WTC11 (cell line): Measurements from ENCODE around the gene HOMER2. TPM values are rescaled to one million over a fixed set of nuclear protein-coding genes. Genes with fewer than 3 reads are reported as not detected.

Experiments
- ATAC-seq: fragments of 200-7000 bp; cut with Tn5 transposase; 2 replicates; pipeline ENCODE4 v1.10.0; 2021; ENCODE audit warnings: mild to moderate bottlenecking, moderate library complexity
- CTCF ChIA-PET: fragments of 300-600 bp; sonication (Branson Sonifier 250); formaldehyde crosslinking; loops from one replicate; lab custom pipeline; 2021; ENCODE audit warnings: antibody characterized with exemption; lab: Charles Lee
- POLR2A ChIA-PET: fragments of 350-600 bp; sonication (Branson Sonifier 250); formaldehyde crosslinking; loops from one replicate; lab custom pipeline; 2021; ENCODE audit warnings: antibody characterized with exemption; lab: Charles Lee
- DNase-seq: peaks from one replicate; pipeline ENCODE4 v3.0.0; 2021; ENCODE audit warnings: low spot score
- H3K27ac Mint-ChIP-seq: 2 replicates; pipeline ENCODE4 v1.8.0; 2021; ENCODE audit warnings: mixed read lengths
- H3K27me3 Mint-ChIP-seq: 2 replicates; pipeline ENCODE4 v1.8.0; 2021; ENCODE audit warnings: low read depth, mild to moderate bottlenecking, moderate library complexity, mixed read lengths
- H3K36me3 Mint-ChIP-seq: 2 replicates; pipeline ENCODE4 v1.8.0; 2021; ENCODE audit warnings: mixed read lengths
- H3K4me1 Mint-ChIP-seq: 2 replicates; pipeline ENCODE4 v1.8.0; 2022; ENCODE audit warnings: mixed read lengths
- H3K4me3 Mint-ChIP-seq: 2 replicates; pipeline ENCODE4 v1.8.0; 2021; ENCODE audit warnings: mild to moderate bottlenecking, moderate library complexity, mixed read lengths
- H3K9me3 Mint-ChIP-seq: 2 replicates; pipeline ENCODE4 v1.8.0; 2021; ENCODE audit warnings: mixed read lengths
- ATF1 ChIP-seq: sonication (generic); formaldehyde crosslinking; IDR thresholded peaks from 2 replicates; pipeline ENCODE4 v1.8.1; 2023; ENCODE audit warnings: mild to moderate bottlenecking, moderate library complexity, missing genetic modification reagents
- ELF4 ChIP-seq: sonication (generic); formaldehyde crosslinking; IDR thresholded peaks from 2 replicates; pipeline ENCODE4 v1.8.1; 2022; ENCODE audit warnings: low read depth, mild to moderate bottlenecking, moderate library complexity, missing genetic modification reagents
- EMX1 ChIP-seq: fragments of 250-450 bp; sonication (Bioruptor Pico); IDR thresholded peaks from 2 replicates; pipeline ENCODE4 v1.8.0; 2021; ENCODE audit warnings: mild to moderate bottlenecking
- ESRRA ChIP-seq: sonication (generic); formaldehyde crosslinking; IDR thresholded peaks from 2 replicates; pipeline ENCODE4 v1.8.1; 2022; ENCODE audit warnings: mild to moderate bottlenecking, missing genetic modification reagents, borderline replicate concordance
- NFYB ChIP-seq: sonication (generic); formaldehyde crosslinking; conservative IDR thresholded peaks from 2 replicates; pipeline ENCODE4 v1.8.0; 2022; ENCODE audit warnings: low read depth, missing genetic modification reagents
- NR2C2 ChIP-seq: sonication (generic); formaldehyde crosslinking; IDR thresholded peaks from 2 replicates; pipeline ENCODE4 v1.8.0; 2022; ENCODE audit warnings: mild to moderate bottlenecking, missing genetic modification reagents
- OVOL2 ChIP-seq: fragments of 250-450 bp; sonication (Bioruptor Pico); IDR thresholded peaks from 2 replicates; pipeline ENCODE4 v1.9.0; 2021; ENCODE audit warnings: mild to moderate bottlenecking, borderline replicate concordance
- RELA ChIP-seq: sonication (generic); formaldehyde crosslinking; IDR thresholded peaks from 2 replicates; pipeline ENCODE4 v1.8.1; 2022; ENCODE audit warnings: missing genetic modification reagents, mild to moderate bottlenecking, borderline replicate concordance
- SMAD4 ChIP-seq: sonication (generic); formaldehyde crosslinking; IDR thresholded peaks from 2 replicates; pipeline ENCODE4 v1.8.0; 2022; ENCODE audit warnings: mild to moderate bottlenecking, missing genetic modification reagents
- SP1 ChIP-seq: sonication (generic); formaldehyde crosslinking; conservative IDR thresholded peaks from 2 replicates; pipeline ENCODE4 v1.8.1; 2022; ENCODE audit warnings: missing genetic modification reagents
- TCF7 ChIP-seq: sonication (generic); formaldehyde crosslinking; IDR thresholded peaks from 2 replicates; pipeline ENCODE4 v1.8.0; 2022; ENCODE audit warnings: mild to moderate bottlenecking, low read depth, missing genetic modification reagents, moderate library complexity
- TP53 ChIP-seq: sonication (generic); formaldehyde crosslinking; IDR thresholded peaks from 2 replicates; pipeline ENCODE4 v1.8.1; 2023; ENCODE audit warnings: mild to moderate bottlenecking, missing genetic modification reagents
- ZBTB21 ChIP-seq: sonication (generic); formaldehyde crosslinking; IDR thresholded peaks from 2 replicates; pipeline ENCODE4 v1.8.1; 2023; ENCODE audit warnings: mild to moderate bottlenecking, missing genetic modification reagents, borderline replicate concordance
- ZNF138 ChIP-seq: sonication (generic); formaldehyde crosslinking; conservative IDR thresholded peaks from 2 replicates; pipeline ENCODE4 v1.8.1; 2022; ENCODE audit warnings: mild to moderate bottlenecking, moderate library complexity, missing genetic modification reagents
- ZNF232 ChIP-seq: sonication (generic); formaldehyde crosslinking; IDR thresholded peaks from 2 replicates; pipeline ENCODE4 v1.8.0; 2022; ENCODE audit warnings: mild to moderate bottlenecking, missing genetic modification reagents
- ZNF396 ChIP-seq: fragments of 250-450 bp; sonication (Bioruptor Pico); IDR thresholded peaks from 2 replicates; pipeline ENCODE4 v1.8.0; 2021; ENCODE audit warnings: mild to moderate bottlenecking, moderate library complexity, borderline replicate concordance
- total RNA-seq: library from RNA; stranded (reverse); gene quantifications from 3 replicates; pipeline ENCODE4 v1.2.3, GENCODE V29; 2021
- TF ChIP-seq, protein P1 (sequence below): sonication (generic); formaldehyde crosslinking; IDR thresholded peaks from 2 replicates; pipeline ENCODE4 v1.8.1; 2023; ENCODE audit warnings: mild to moderate bottlenecking, moderate library complexity, missing genetic modification reagents
- TF ChIP-seq, protein P2 (sequence below): sonication (generic); formaldehyde crosslinking; IDR thresholded peaks from 2 replicates; pipeline ENCODE4 v1.8.1; 2023; ENCODE audit warnings: mild to moderate bottlenecking, missing genetic modification reagents, moderate library complexity
- TF ChIP-seq, protein P3 (sequence below): sonication (generic); formaldehyde crosslinking; IDR thresholded peaks from 2 replicates; pipeline ENCODE4 v1.8.1; 2022; ENCODE audit warnings: missing genetic modification reagents, borderline replicate concordance
- TF ChIP-seq, protein P4 (sequence below): sonication (generic); formaldehyde crosslinking; IDR thresholded peaks from 2 replicates; pipeline ENCODE4 v1.8.0; 2023; ENCODE audit warnings: mild to moderate bottlenecking, missing genetic modification reagents
- TF ChIP-seq, protein P5 (sequence below): sonication (generic); formaldehyde crosslinking; IDR thresholded peaks from 2 replicates; pipeline ENCODE4 v1.8.1; 2023; ENCODE audit warnings: mild to moderate bottlenecking, missing genetic modification reagents

Gene HOMER2
- total RNA-seq, 1 experiment from 2014 or later: 17.4 TPM

DNA sequence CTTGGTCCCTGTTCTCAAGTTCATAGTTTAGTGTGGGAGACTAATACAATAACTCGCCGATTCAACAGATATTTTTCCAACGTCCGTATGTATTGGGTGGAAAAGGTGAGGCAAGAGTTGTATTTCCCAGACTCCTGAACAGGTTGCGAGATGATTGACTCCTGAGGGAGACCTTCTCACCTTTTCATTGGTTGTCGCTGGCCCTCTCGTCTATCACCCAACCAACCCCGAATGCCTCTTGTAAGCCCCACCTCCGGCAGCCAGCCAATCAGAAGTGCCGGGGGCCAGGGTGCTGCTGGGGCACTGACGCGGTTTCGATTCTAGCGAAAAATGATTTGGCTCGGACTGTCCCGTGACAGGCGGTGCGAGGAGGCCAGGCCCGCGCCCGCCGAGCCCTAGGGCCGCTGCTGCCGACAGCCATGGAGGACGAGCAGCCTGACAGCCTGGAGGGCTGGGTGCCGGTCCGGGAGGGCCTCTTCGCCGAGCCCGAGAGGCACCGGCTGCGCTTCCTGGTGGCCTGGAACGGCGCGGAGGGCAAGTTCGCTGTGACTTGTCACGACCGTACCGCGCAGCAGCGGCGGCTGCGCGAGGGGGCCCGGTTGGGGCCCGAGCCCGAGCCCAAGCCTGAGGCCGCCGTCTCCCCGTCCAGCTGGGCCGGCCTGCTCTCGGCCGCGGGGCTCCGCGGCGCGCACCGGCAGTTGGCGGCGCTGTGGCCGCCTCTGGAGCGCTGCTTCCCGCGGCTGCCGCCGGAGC, 143.0 kb downstream of the HOMER2 start, which contains the start of gene WHAMM (continued):
- no peak for TF ChIP-seq SMAD4 (CRISPR knock-in tag)
- TF ChIP-seq NFYB (CRISPR knock-in tag): peak; percentile 98
- TF ChIP-seq ESRRA (CRISPR knock-in tag): no peak
- TF ChIP-seq, protein P1, sequence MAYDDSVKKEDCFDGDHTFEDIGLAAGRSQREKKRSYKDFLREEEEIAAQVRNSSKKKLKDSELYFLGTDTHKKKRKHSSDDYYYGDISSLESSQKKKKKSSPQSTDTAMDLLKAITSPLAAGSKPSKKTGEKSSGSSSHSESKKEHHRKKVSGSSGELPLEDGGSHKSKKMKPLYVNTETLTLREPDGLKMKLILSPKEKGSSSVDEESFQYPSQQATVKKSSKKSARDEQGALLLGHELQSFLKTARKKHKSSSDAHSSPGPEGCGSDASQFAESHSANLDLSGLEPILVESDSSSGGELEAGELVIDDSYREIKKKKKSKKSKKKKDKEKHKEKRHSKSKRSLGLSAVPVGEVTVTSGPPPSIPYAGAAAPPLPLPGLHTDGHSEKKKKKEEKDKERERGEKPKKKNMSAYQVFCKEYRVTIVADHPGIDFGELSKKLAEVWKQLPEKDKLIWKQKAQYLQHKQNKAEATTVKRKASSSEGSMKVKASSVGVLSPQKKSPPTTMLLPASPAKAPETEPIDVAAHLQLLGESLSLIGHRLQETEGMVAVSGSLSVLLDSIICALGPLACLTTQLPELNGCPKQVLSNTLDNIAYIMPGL (CRISPR knock-in tag): peak; percentile 72; the same call in 1 of the 2 replicates
- TF ChIP-seq, protein P2, sequence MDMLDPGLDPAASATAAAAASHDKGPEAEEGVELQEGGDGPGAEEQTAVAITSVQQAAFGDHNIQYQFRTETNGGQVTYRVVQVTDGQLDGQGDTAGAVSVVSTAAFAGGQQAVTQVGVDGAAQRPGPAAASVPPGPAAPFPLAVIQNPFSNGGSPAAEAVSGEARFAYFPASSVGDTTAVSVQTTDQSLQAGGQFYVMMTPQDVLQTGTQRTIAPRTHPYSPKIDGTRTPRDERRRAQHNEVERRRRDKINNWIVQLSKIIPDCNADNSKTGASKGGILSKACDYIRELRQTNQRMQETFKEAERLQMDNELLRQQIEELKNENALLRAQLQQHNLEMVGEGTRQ (CRISPR knock-in tag): no peak; the same call in 1 of the 2 replicates

DNA sequence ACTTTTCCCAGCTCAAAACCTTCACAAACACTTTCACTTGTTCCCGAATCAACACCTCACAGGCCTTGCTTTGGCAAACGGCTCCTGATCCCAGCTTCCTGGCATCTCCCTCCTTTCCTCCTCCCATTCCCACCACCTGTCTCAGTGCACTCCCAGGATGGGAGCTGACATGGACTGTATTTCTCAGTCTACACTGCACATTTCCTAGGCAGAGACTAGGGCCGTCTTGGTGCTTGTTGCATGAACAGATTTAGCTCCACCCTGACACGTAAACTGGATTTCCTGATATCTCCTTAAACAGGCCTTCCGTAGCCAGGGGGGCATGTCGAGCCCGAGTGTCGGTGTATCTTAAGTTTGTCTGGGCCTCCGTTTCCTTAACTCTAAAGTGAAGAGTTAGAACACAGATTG, 143.9 kb downstream of the HOMER2 start:
- DNase-seq (no peak), ATAC-seq (no peak)
- no peaks in the 10 kb centered on the region for H3K9me3 Mint-ChIP-seq
- TF ChIP-seq ZNF138: no peak
- TF ChIP-seq, protein P3, sequence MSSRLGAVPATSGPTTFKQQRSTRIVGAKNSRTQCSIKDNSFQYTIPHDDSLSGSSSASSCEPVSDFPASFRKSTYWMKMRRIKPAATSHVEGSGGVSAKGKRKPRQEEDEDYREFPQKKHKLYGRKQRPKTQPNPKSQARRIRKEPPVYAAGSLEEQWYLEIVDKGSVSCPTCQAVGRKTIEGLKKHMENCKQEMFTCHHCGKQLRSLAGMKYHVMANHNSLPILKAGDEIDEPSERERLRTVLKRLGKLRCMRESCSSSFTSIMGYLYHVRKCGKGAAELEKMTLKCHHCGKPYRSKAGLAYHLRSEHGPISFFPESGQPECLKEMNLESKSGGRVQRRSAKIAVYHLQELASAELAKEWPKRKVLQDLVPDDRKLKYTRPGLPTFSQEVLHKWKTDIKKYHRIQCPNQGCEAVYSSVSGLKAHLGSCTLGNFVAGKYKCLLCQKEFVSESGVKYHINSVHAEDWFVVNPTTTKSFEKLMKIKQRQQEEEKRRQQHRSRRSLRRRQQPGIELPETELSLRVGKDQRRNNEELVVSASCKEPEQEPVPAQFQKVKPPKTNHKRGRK: no peak
- TF ChIP-seq TP53 (CRISPR knock-in tag): no peak
- no peak for TF ChIP-seq NR2C2
- no peak for TF ChIP-seq ATF1 (CRISPR knock-in tag)
- TF ChIP-seq TCF7: no peak
- no peak for TF ChIP-seq EMX1
- no peak for TF ChIP-seq OVOL2 (CRISPR knock-in tag)
- no peak for TF ChIP-seq ZNF396 (CRISPR knock-in tag)
- TF ChIP-seq ZNF232 (CRISPR knock-in tag): no peak
- TF ChIP-seq, protein P4, sequence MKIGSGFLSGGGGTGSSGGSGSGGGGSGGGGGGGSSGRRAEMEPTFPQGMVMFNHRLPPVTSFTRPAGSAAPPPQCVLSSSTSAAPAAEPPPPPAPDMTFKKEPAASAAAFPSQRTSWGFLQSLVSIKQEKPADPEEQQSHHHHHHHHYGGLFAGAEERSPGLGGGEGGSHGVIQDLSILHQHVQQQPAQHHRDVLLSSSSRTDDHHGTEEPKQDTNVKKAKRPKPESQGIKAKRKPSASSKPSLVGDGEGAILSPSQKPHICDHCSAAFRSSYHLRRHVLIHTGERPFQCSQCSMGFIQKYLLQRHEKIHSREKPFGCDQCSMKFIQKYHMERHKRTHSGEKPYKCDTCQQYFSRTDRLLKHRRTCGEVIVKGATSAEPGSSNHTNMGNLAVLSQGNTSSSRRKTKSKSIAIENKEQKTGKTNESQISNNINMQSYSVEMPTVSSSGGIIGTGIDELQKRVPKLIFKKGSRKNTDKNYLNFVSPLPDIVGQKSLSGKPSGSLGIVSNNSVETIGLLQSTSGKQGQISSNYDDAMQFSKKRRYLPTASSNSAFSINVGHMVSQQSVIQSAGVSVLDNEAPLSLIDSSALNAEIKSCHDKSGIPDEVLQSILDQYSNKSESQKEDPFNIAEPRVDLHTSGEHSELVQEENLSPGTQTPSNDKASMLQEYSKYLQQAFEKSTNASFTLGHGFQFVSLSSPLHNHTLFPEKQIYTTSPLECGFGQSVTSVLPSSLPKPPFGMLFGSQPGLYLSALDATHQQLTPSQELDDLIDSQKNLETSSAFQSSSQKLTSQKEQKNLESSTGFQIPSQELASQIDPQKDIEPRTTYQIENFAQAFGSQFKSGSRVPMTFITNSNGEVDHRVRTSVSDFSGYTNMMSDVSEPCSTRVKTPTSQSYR (CRISPR knock-in tag): no peak
- no peak for TF ChIP-seq ELF4 (CRISPR knock-in tag)
- TF ChIP-seq, protein P1 (CRISPR knock-in tag): no peak
- TF ChIP-seq, protein P5, sequence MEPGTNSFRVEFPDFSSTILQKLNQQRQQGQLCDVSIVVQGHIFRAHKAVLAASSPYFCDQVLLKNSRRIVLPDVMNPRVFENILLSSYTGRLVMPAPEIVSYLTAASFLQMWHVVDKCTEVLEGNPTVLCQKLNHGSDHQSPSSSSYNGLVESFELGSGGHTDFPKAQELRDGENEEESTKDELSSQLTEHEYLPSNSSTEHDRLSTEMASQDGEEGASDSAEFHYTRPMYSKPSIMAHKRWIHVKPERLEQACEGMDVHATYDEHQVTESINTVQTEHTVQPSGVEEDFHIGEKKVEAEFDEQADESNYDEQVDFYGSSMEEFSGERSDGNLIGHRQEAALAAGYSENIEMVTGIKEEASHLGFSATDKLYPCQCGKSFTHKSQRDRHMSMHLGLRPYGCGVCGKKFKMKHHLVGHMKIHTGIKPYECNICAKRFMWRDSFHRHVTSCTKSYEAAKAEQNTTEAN (CRISPR knock-in tag): no peak
- no peak for TF ChIP-seq ZBTB21 (CRISPR knock-in tag)
- TF ChIP-seq RELA (CRISPR knock-in tag): no peak
- TF ChIP-seq SP1: no peak
- peaks cover 20% of the 10 kb centered on the region for H3K4me1 Mint-ChIP-seq
- H3K36me3 Mint-ChIP-seq: no peaks in the 10 kb centered on the region
- CTCF ChIA-PET: interaction anchor here (0.6 to 1.2 kb wide), 3 partner anchors 41 to 203 kb away, joined by 3 to 4 read pairs (median 4); partner anchors contain the start of gene C15orf40
- peak overlapping the region; percentile 46; the same call in 1 of the 2 replicates for H3K27ac Mint-ChIP-seq
- H3K4me3 Mint-ChIP-seq: peak overlapping the region; percentile 66; the same call in 1 of the 2 replicates
- POLR2A ChIA-PET: no interaction called here
- peaks cover 7% of the 10 kb centered on the region for H3K27me3 Mint-ChIP-seq
